ENCODE data around the gene NDUFAF2.

- TF ChIP-seq POLR2AphosphoS5 (IDR thresholded peaks at IDR 0.05; ENCODE audit: low read depth, low read length) = no peak
- TF ChIP-seq PAX5 (IDR thresholded peaks at IDR 0.05; ENCODE audit: insufficient read depth, low read length, severe bottlenecking) = no peak
- TF ChIP-seq POLR2A (IDR thresholded peaks at IDR 0.05; ENCODE audit: low read depth, low read length) = no peak
- TF ChIP-seq TAF1 (IDR thresholded peaks at IDR 0.05; ENCODE audit: low read depth, low read length) = no peak
Observed at GRCh38 chr5:61052882-61053281, 107.9 kb downstream of the NDUFAF2 start.
